ENCODE results near the gene NR6A1.

The NR6A1 gene

DNA sequence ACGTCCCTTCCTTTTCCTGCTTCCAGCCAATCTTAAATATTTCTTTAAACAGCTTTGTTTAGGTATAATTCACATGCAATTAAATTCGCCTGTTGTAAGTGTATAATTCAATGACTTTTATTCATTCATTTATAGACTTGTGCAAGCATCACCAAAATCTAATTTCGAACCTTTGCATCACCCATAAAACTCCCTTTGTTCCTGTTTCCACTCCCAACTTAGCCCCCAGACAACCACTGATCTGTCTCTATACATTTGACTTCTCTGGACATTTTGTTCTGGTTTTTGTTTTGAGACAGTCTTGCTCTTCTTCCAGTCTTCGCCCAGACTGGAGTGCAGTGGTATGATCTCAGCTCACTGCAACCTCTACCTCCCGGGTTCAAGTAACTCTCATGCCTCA is 71.5 kb downstream of the NR6A1 start:
- TF ChIP-seq, protein P1, sequence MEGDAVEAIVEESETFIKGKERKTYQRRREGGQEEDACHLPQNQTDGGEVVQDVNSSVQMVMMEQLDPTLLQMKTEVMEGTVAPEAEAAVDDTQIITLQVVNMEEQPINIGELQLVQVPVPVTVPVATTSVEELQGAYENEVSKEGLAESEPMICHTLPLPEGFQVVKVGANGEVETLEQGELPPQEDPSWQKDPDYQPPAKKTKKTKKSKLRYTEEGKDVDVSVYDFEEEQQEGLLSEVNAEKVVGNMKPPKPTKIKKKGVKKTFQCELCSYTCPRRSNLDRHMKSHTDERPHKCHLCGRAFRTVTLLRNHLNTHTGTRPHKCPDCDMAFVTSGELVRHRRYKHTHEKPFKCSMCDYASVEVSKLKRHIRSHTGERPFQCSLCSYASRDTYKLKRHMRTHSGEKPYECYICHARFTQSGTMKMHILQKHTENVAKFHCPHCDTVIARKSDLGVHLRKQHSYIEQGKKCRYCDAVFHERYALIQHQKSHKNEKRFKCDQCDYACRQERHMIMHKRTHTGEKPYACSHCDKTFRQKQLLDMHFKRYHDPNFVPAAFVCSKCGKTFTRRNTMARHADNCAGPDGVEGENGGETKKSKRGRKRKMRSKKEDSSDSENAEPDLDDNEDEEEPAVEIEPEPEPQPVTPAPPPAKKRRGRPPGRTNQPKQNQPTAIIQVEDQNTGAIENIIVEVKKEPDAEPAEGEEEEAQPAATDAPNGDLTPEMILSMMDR (conservative IDR thresholded peaks at IDR 0.05; ENCODE audit: low read depth, low read length), result no peak
- Histone ChIP-seq H3K4me3 (IDR thresholded peaks at IDR 0.05; ENCODE audit: insufficient read depth, low read depth, low read length) (no peak overlapping the region), H3K27ac (no peak overlapping the region), H3K4me1 (ENCODE audit: low read depth, poor library complexity, severe bottlenecking) (no peaks in the 10 kb centered on the region), H2AFZ (ENCODE audit: low read depth) (no peak overlapping the region), H3K79me2 (ENCODE audit: insufficient read depth, low read depth) (no peaks in the 10 kb centered on the region), H3K36me3 (ENCODE audit: insufficient read depth) (no peaks in the 10 kb centered on the region), H3K4me2 (no peak overlapping the region), H4K20me1 (ENCODE audit: insufficient read depth) (no peaks in the 10 kb centered on the region), H3K27me3 (ENCODE audit: insufficient read depth, low read depth) (no peaks in the 10 kb centered on the region), H3K9ac (no peak overlapping the region)

- no peaks in the 10 kb centered on the region for H3K27me3 ChIP-seq (ENCODE audit: insufficient read depth, low read depth)
- H3K9ac ChIP-seq, result no peak overlapping the region
- H4K20me1 ChIP-seq (ENCODE audit: insufficient read depth), result no peaks in the 10 kb centered on the region
- H3K36me3 ChIP-seq (ENCODE audit: insufficient read depth), result no peaks in the 10 kb centered on the region
- no peaks in the 10 kb centered on the region for H3K79me2 ChIP-seq (ENCODE audit: insufficient read depth, low read depth)
- H3K4me3 ChIP-seq (IDR thresholded peaks at IDR 0.05; ENCODE audit: insufficient read depth, low read depth, low read length), result no peak overlapping the region
- no peaks in the 10 kb centered on the region for H3K4me1 ChIP-seq (ENCODE audit: low read depth, poor library complexity, severe bottlenecking)
- no peak overlapping the region for H2AFZ ChIP-seq (ENCODE audit: low read depth)
- H3K27ac ChIP-seq, result no peak overlapping the region
- no peak overlapping the region for H3K4me2 ChIP-seq
- TF ChIP-seq, protein P1 (conservative IDR thresholded peaks at IDR 0.05; ENCODE audit: low read depth, low read length), result no peak
Measured at GRCh38 chr9:124698265-124698664, 72.8 kb downstream of the NR6A1 start.

GRCh38 chr9:124697326-124698200 is 73.5 kb downstream of the NR6A1 start:
- no peak overlapping the region for H3K27ac ChIP-seq
- no peaks in the 10 kb centered on the region for H4K20me1 ChIP-seq (ENCODE audit: insufficient read depth)
- H3K27me3 ChIP-seq (ENCODE audit: insufficient read depth, low read depth), result no peaks in the 10 kb centered on the region
- no peak overlapping the region for H2AFZ ChIP-seq (ENCODE audit: low read depth)
- TF ChIP-seq, protein P1 (conservative IDR thresholded peaks at IDR 0.05; ENCODE audit: low read depth, low read length), result no peak
- H3K9ac ChIP-seq, result no peak overlapping the region
- H3K4me1 ChIP-seq (ENCODE audit: low read depth, poor library complexity, severe bottlenecking), result no peaks in the 10 kb centered on the region
- H3K4me3 ChIP-seq (IDR thresholded peaks at IDR 0.05; ENCODE audit: insufficient read depth, low read depth, low read length), result no peak overlapping the region
- no peaks in the 10 kb centered on the region for H3K36me3 ChIP-seq (ENCODE audit: insufficient read depth)
- H3K4me2 ChIP-seq, result no peak overlapping the region
- no peaks in the 10 kb centered on the region for H3K79me2 ChIP-seq (ENCODE audit: insufficient read depth, low read depth)

- no peaks in the 10 kb centered on the region for H4K20me1 ChIP-seq (ENCODE audit: insufficient read depth)
Measured at GRCh38 chr9:124696101-124696500, 75.0 kb downstream of the NR6A1 start.

More at GRCh38 chr9:124696101-124696500, 75.0 kb downstream of the NR6A1 start:
- Histone ChIP-seq H2AFZ (ENCODE audit: low read depth) (no peak overlapping the region), H3K4me3 (IDR thresholded peaks at IDR 0.05; ENCODE audit: insufficient read depth, low read depth, low read length) (no peak overlapping the region), H3K36me3 (ENCODE audit: insufficient read depth) (no peaks in the 10 kb centered on the region), H3K79me2 (ENCODE audit: insufficient read depth, low read depth) (no peaks in the 10 kb centered on the region), H3K4me2 (no peak overlapping the region), H3K4me1 (ENCODE audit: low read depth, poor library complexity, severe bottlenecking) (no peaks in the 10 kb centered on the region), H3K27ac (no peak overlapping the region), H3K9ac (no peak overlapping the region), H3K27me3 (ENCODE audit: insufficient read depth, low read depth) (no peaks in the 10 kb centered on the region)
- TF ChIP-seq, protein P1 (conservative IDR thresholded peaks at IDR 0.05; ENCODE audit: low read depth, low read length), result no peak

All from KMS-11 (cell line).